ENCODE results near the gene HEPHL1. TPM values are rescaled to one million over a fixed set of nuclear protein-coding genes. Genes with fewer than 3 reads are reported as not detected.

The HEPHL1 gene
- total RNA-seq, 3 donors from 2014 or later (not counting 1 experiment from before 2014, with no cell fraction given) = not detected

GRCh38 chr11:94130298-94131046 lies 109.3 kb downstream of the HEPHL1 start:
- no peak overlapping the region for H3K27ac ChIP-seq (ENCODE audit: low read length)
- no peaks in the 10 kb centered on the region for H3K36me3 ChIP-seq (ENCODE audit: control insufficient read depth, insufficient read depth, low read length)
- peak in 1 of 2 donors; percentile 14 for DNase-seq
- Mint-ChIP-seq H3K36me3 (no peaks in the 10 kb centered on the region), H3K27me3 (ENCODE audit: low read depth in 2 of 2) (no peaks in the 10 kb centered on the region), H3K4me1 (peaks cover 33 to 42% of the 10 kb centered on the region in 2 donors), H3K4me3 (no peak overlapping the region), H3K9me3 (no peaks in the 10 kb centered on the region), H3K27ac (no peak overlapping the region)
- intact Hi-C loops (cut with micrococcal nuclease) = no loop called here
- H3K4me1 ChIP-seq (ENCODE audit: control insufficient read depth, insufficient read depth, low read length) = peaks cover 39% of the 10 kb centered on the region
- no peak for ATAC-seq
- WGBS (ENCODE audit: insufficient coverage) = 79% methylated on average over 7 of the region's 7 CpGs
- TF ChIP-seq CTCF (IDR thresholded peaks at IDR 0.05) = no peak
- no peaks in the 10 kb centered on the region for H3K9me3 ChIP-seq (ENCODE audit: control insufficient read depth, insufficient read depth, low read length)
- H3K4me3 ChIP-seq (ENCODE audit: low read length) = no peak overlapping the region
- no peaks in the 10 kb centered on the region for H3K27me3 ChIP-seq (ENCODE audit: control insufficient read depth, insufficient read depth, low read length)

- Mint-ChIP-seq H3K9me3 (no peaks in the 10 kb centered on the region), H3K4me1 (peaks cover 40 to 48% of the 10 kb centered on the region in 2 donors), H3K27me3 (ENCODE audit: low read depth in 2 of 2) (no peaks in the 10 kb centered on the region), H3K36me3 (no peaks in the 10 kb centered on the region), H3K4me3 (no peak overlapping the region), H3K27ac (no peak overlapping the region)
- TF ChIP-seq CTCF (IDR thresholded peaks at IDR 0.05) = no peak
- WGBS (ENCODE audit: insufficient coverage) = 70% methylated on average over 2 of the region's 3 CpGs
- no peaks in the 10 kb centered on the region for H3K27me3 ChIP-seq (ENCODE audit: control insufficient read depth, insufficient read depth, low read length)
- peak in 1 of 2 donors; percentile 17 for DNase-seq
- H3K36me3 ChIP-seq (ENCODE audit: control insufficient read depth, insufficient read depth, low read length) = no peaks in the 10 kb centered on the region
- no peak overlapping the region for H3K4me3 ChIP-seq (ENCODE audit: low read length)
- no peaks in the 10 kb centered on the region for H3K9me3 ChIP-seq (ENCODE audit: control insufficient read depth, insufficient read depth, low read length)
- no peak for ATAC-seq
- no peak overlapping the region for H3K27ac ChIP-seq (ENCODE audit: low read length)
- intact Hi-C loops (cut with micrococcal nuclease) = no loop called here
- H3K4me1 ChIP-seq (ENCODE audit: control insufficient read depth, insufficient read depth, low read length) = peaks cover 40% of the 10 kb centered on the region
Measured at GRCh38 chr11:94131047-94131717, 110.0 kb downstream of the HEPHL1 start.

- Histone ChIP-seq H3K9me3 (ENCODE audit: control insufficient read depth, insufficient read depth, low read length) (no peaks in the 10 kb centered on the region), H3K4me3 (ENCODE audit: low read length) (no peak overlapping the region), H3K27ac (ENCODE audit: low read length) (no peak overlapping the region), H3K36me3 (ENCODE audit: control insufficient read depth, insufficient read depth, low read length) (no peaks in the 10 kb centered on the region), H3K4me1 (ENCODE audit: control insufficient read depth, insufficient read depth, low read length) (peaks cover 45% of the 10 kb centered on the region), H3K27me3 (ENCODE audit: control insufficient read depth, insufficient read depth, low read length) (no peaks in the 10 kb centered on the region)
- TF ChIP-seq CTCF (IDR thresholded peaks at IDR 0.05) = no peak
- no peak for DNase-seq
- H3K4me1 Mint-ChIP-seq = peaks cover 45 to 54% of the 10 kb centered on the region in 2 donors
- no peak for ATAC-seq
- no peak overlapping the region for H3K27ac Mint-ChIP-seq
- no peaks in the 10 kb centered on the region for H3K27me3 Mint-ChIP-seq (ENCODE audit: low read depth in 2 of 2)
- 100% methylated on average over 1 of the region's 1 CpG for WGBS (ENCODE audit: insufficient coverage)
- H3K9me3 Mint-ChIP-seq = peaks cover under 1 to 1% of the 10 kb centered on the region in 2 donors
- no peaks in the 10 kb centered on the region for H3K36me3 Mint-ChIP-seq
- intact Hi-C loops (cut with micrococcal nuclease) = no loop called here
- no peak overlapping the region for H3K4me3 Mint-ChIP-seq
Measured at GRCh38 chr11:94131718-94132115, 110.6 kb downstream of the HEPHL1 start.
